K562 (cell line): ENCODE measurements around the gene CIAO1.

Experiments used
- KDM1A ChIP-seq, 2 experiments: fragments of 450-650 bp; IDR thresholded peaks; 2 replicates each; pipeline ENCODE4 v1.6.1; 2016; ENCODE audit warnings: mild to moderate bottlenecking in 2 of 2
- TF ChIP-seq, protein P1 (sequence below): fragments of 450-650 bp; formaldehyde crosslinking; IDR thresholded peaks from 2 replicates; pipeline ENCODE4 v1.4.0; 2020; ENCODE audit warnings: mild to moderate bottlenecking, mixed read lengths

DNA sequence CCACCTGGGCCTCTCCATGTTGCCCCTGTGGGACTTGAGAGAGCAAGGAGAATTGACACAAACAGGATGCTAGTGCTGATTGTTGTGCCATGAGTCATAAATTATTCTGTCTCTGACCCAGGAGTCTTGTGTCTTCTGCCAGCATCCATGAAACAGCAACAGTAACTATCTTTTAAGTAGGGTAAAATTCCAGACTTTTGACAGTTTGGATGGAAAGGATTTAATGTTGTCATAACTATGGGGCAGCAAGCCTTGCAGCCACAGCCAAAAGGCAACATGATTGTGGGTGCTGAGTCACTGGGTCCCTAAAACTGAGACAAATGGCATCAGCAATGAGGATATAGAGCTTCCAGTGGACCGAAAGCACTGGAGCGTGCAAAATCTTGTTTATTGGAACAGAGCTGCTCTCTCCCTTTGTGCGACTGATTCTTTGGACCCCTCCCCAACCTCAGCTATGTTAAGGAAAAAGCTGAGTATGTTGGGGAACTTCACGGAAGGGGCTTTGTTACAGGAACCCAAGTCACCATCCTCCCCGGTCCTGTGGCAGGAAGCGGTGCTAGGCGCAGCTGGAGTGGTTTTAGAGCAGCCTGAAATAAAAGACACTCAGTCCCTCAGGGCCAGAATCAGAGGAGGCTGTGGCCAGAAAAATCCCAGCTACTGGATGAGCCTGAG, 49.5 kb downstream of the CIAO1 start:
- no peak for TF ChIP-seq KDM1A (IDR thresholded peaks at IDR 0.05)
- TF ChIP-seq, protein P1, sequence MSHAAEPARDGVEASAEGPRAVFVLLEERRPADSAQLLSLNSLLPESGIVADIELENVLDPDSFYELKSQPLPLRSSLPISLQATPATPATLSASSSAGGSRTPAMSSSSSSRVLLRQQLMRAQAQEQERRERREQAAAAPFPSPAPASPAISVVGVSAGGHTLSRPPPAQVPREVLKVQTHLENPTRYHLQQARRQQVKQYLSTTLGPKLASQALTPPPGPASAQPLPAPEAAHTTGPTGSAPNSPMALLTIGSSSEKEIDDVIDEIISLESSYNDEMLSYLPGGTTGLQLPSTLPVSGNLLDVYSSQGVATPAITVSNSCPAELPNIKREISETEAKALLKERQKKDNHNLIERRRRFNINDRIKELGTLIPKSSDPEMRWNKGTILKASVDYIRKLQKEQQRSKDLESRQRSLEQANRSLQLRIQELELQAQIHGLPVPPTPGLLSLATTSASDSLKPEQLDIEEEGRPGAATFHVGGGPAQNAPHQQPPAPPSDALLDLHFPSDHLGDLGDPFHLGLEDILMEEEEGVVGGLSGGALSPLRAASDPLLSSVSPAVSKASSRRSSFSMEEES (CRISPR knock-in tag) = no peak
